GM23338 (cell line): Measurements from ENCODE around the gene ASTL. TPM values are rescaled to one million over a fixed set of nuclear protein-coding genes. Genes with fewer than 3 reads are reported as not detected.

Source experiments
- CREB1 ChIP-seq: fragments of 250-450 bp; sonication (Bioruptor Pico); IDR thresholded peaks from 2 replicates; pipeline ENCODE4 v1.5.0; 2020; ENCODE audit warnings: low read depth, mild to moderate bottlenecking, moderate library complexity
- POLR2AphosphoS5 ChIP-seq: IDR thresholded peaks from 2 replicates; pipeline ENCODE4 v1.6.1; 2016; ENCODE audit warnings: antibody characterized with exemption, low read depth
- REST ChIP-seq: IDR thresholded peaks from one replicate; pipeline ENCODE4 v1.6.1; 2018; ENCODE audit warnings: antibody characterized with exemption; ENCODE audit not compliant: unreplicated experiment
- ZNF114 ChIP-seq: fragments of 250-450 bp; sonication (Bioruptor Pico); IDR thresholded peaks from 2 replicates; pipeline ENCODE4 v1.5.0; 2020; ENCODE audit warnings: mild to moderate bottlenecking, moderate library complexity
- ZNF462 ChIP-seq: fragments of 250-450 bp; sonication (Bioruptor Pico); IDR thresholded peaks from 2 replicates; pipeline ENCODE4 v1.5.0; 2020; ENCODE audit warnings: mild to moderate bottlenecking, moderate library complexity
- polyA plus RNA-seq: library from polyadenylated mRNA; unstranded; fragments of >200 nt; fragmentation: Nextera tagmentation; extraction: Ambion mirVana; gene quantifications from 2 replicates; pipeline ENCODE4 v1.2.1, GENCODE V29; 2016
- total RNA-seq: library from RNA; depleted of rRNA; stranded (reverse); fragments of >200 nt; shearing (Covaris generic); gene quantifications from 2 replicates; pipeline ENCODE4 v1.2.3, GENCODE V29; 2014

ASTL gene
- total and polyA plus RNA-seq, 2 experiments from 2014 or later, result 0.23 TPM; not detected in 1

- TF ChIP-seq ZNF462 (CRISPR knock-in tag), result no peak
- no peak for TF ChIP-seq REST
- no peak for TF ChIP-seq POLR2AphosphoS5
- no peak for TF ChIP-seq CREB1
- TF ChIP-seq ZNF114 (CRISPR knock-in tag), result no peak
Measured at GRCh38 chr2:96109361-96109680, 29.0 kb downstream of the ASTL start (continued).
